ENCODE measurements around the gene CELA2A.
"Not testable (repeated sequence)": the region's sequence is repeated elsewhere in the genome, so short reads cannot be mapped to it uniquely, and the experiment has no call there.

The CELA2A gene

DNA sequence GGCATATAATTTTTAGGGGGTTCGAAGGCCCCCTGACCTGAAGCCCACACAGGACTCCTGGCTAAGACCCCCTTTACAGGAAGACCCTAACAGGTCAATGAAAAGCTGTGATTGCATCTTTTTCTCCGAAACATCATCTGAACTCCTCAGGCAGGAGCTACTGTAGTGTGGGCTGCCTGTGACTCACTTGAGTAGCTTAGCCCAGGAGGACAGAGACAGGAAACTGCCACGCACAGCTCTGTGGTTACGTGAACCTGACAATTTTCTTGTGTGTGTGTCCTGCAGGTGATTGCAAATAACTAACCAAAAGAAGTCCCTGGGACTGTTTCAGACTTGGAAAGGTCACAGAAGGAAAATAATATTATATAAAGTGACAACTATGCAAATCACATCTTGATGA is 34.5 kb downstream of the CELA2A start:
- DNase-seq (ENCODE audit: insufficient read length, low spot score); FAIRE-seq: not testable (repeated sequence)

GRCh38 chr1:15492596-15492995 is 36.1 kb downstream of the CELA2A start:
- no peak for FAIRE-seq
- DNase-seq (ENCODE audit: insufficient read length, low spot score), result no peak

DNA sequence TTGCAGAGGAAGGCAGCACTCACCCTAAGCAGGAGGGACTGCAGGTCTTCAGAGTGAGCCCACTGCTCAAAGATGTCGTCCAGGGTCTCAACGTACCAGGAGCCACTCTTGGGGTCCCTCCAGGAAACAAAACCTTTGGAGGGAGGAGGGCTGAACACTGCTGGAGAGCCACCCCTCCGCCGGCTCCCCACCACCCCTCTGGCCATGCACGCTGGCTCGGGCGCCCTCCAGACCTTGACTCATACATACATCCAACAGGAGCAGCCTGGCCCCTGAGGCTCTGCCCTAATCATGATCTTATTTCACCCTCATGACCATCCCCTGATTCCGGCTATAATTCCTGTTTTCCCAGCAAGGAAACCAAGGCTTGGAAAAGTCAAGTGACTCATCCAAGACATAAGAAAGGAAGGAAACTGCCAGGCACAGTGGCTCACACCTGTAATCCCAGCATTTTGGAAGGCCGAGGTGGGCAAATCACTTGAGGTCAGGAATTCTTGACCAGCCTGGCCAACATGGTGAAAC is 37.4 kb downstream of the CELA2A start:
- DNase-seq (ENCODE audit: insufficient read length, low spot score) (no peak), FAIRE-seq (no peak)

DNA sequence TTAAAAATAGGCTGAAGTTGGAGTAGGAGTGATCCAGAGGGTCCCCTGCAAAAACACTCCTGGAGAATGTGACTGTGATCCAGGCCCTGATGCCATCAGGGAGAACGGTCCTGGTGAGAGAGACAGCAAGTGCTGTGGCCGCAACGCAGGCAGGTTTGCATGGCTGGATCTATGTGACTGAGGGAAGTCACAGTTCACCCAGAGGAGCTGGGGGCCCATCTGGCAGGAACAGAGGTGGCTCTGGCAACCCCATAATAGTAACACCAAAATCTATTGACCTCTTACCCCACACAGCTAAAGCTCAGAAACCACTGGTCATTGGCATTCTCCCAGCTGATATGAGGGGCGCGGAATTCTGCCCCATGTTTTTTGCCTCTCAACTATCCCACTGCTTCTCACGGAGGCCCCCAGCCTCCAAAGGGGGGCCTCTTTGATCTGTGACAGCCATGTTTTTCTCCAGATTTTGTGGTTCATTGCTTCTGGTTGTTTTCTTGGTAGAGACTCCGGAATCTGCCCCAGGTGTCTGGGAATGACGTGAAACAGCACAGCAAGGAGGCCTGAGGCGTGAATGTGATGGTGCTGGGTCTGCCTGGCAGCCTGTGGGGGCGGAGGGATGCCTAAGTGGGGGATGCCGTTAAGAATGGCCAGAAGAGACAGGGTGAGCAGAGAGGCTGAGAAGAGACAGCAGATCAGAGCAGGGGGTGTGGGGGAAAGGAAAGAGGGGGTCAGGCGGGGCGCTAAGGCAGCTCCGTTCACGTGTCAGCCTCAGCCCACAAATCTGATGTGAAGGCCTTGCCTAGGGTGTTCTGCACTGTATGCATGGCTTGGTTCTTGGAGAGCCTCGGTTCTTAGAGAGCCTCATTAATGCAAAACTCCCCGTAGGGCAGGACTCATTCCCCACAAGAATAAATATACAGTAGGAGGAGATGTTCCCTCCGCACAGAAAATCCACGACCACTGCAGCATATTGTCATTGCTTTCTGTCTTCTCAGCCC is 43.9 kb downstream of the CELA2A start:
- no peak for FAIRE-seq
- DNase-seq (ENCODE audit: insufficient read length, low spot score), result no peak

- DNase-seq (ENCODE audit: insufficient read length, low spot score), result peak; percentile 68
- no peak for FAIRE-seq
These were observed 44.9 kb downstream of the CELA2A start for GRCh38 chr1:15501208-15502032.

DNA sequence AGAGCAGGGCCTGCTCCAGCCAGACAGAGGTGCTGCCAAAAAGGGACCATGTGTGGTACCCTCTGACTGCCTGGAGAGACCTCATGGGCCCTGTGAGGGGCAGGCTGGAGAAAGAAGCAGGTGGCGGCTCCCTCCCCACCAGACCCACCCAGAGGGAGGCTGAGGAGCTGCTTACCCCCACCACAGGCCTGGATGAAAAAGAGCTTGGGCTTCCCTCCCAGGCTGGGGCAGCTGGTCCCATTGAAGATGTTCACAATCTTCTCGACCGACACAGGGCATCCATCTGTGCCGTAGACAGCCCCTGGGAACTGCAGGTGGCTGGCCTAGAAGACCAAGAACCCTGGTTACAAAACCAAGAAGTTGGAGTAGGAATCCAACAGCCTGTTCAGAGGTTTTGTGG is 47.9 kb downstream of the CELA2A start:
- DNase-seq (ENCODE audit: insufficient read length, low spot score) (no peak), FAIRE-seq (no peak)

- no peak for DNase-seq (ENCODE audit: insufficient read length, low spot score)
- FAIRE-seq, result no peak
These were observed 50.3 kb downstream of the CELA2A start for GRCh38 chr1:15506831-15507230.

- FAIRE-seq (no peak), DNase-seq (ENCODE audit: insufficient read length, low spot score) (no peak)
These were observed 50.7 kb downstream of the CELA2A start for GRCh38 chr1:15507278-15507677.

DNA sequence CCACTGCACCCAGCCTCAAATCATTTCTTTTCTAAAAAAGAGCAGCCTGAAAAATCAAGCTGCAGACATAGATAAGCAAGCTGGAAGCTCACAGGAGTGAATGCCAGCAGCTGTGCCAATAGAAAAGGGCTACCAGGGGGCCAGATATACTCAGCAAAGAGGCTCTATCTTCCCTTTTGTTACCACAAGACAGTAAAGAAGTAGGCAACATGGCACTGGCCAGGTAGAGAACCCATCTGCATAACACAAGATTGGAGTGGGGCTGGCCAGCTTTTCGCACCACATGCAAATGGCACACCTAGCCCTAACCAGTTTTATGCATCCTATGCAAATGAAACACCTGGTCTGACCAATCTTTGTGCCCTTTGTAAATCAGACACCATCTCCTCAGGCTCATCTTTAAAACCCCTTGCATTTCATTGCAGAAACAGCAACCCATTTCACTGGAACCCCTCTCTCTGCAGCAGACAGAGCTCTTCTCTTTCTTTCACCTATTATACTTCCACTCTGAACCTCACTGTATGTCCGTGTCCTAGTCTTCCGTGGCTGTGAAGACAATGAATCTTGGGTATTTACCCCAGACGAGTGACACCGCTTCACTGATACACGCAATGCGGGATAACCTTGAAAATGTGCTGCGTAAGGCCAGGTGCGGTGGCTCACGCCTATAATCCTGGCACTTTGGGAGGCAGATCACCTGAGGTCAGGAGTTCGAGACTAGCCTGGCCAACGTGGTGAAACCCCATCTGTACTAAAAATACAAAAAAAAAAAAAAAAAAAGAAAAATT is 52.4 kb downstream of the CELA2A start:
- no peak for DNase-seq (ENCODE audit: insufficient read length, low spot score)
- FAIRE-seq, result no peak

GRCh38 chr1:15509586-15509985 is 53.1 kb downstream of the CELA2A start:
- no peak for FAIRE-seq

DNA sequence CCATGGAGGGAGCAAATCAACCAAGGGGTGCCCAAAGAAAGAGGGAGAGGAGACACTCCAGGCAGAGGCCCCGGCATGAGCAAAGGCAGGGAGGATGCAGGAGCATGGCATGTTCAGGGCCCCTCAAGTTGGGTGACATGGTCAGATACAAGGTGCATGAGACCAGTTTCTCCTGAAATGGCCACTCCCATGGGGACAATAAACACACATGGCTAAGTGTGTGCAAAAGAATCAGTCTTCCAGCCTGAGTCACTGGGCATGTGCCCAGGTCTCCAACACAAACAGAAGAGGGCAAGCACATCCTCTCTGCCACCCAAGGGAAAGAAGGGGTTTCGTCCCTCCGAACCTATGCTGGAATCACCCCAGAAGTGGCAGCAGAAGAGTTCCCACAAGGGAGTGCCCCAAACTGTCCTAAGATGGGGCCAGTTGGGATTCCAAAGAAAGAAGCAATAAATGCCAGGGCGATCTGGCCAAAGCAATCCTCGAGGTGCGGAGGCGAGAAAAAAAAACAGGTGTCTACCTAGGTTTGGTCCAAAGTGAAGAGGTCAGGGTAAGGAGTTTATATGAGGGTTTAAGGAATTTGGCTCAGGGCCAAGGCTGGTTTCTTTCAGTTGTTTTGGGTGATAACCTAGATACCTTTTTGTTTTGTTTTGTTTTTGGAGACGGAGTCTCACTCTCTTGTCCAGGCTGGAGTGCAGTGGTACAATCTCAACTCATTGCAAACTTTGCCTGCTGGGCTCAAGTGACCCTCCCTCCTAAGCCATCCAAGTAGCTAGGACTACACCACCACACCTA is 54.3 kb downstream of the CELA2A start:
- DNase-seq (ENCODE audit: insufficient read length, low spot score), result no peak
- no peak for FAIRE-seq

More at GRCh38 chr1:15509586-15509985, 53.1 kb downstream of the CELA2A start:
- no peak for DNase-seq (ENCODE audit: insufficient read length, low spot score)

DNA sequence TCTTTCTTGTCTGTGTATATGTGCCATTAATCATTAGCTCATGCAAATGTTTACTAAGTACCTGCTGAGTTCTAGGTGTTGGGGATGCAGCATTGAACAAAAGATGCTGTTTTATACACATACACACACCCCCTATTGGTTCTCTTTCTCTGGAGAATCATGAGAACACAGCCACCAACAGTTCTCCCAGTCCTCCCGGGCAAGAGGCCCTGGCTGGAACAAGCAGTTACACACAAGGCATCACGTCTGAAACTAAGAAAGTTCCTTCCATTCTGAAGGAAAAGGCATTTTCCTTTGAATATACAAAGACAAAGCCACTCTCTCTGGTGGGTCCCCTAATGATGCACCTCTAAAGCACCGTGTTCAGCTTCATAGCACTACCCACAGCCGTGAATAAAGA is 56.7 kb downstream of the CELA2A start:
- no peak for FAIRE-seq

DNA sequence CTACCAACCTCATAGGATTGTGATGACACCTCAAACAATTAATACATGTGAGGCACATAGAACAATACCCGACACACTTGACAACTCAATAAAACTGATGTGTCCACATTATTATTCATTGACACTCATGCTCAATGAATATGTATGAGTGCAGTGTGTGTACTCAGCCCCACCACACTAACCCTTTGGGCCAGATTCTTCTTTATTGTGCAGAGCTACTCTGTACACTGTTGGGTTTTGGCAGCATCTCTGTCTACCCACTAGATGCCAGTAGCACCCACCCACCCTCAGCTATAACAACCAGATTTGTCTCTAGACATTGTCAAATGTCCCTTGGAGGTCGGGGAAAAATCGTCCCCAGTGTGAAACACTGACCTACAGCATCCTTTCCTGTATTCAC is 57.4 kb downstream of the CELA2A start:
- FAIRE-seq (no peak), DNase-seq (ENCODE audit: insufficient read length, low spot score) (no peak)

More for the DNA sequence above, 56.7 kb downstream of the CELA2A start:
- no peak for DNase-seq (ENCODE audit: insufficient read length, low spot score)

GRCh38 chr1:15514557-15514956 is 58.0 kb downstream of the CELA2A start:
- not testable (repeated sequence) for FAIRE-seq; DNase-seq (ENCODE audit: insufficient read length, low spot score)

DNA sequence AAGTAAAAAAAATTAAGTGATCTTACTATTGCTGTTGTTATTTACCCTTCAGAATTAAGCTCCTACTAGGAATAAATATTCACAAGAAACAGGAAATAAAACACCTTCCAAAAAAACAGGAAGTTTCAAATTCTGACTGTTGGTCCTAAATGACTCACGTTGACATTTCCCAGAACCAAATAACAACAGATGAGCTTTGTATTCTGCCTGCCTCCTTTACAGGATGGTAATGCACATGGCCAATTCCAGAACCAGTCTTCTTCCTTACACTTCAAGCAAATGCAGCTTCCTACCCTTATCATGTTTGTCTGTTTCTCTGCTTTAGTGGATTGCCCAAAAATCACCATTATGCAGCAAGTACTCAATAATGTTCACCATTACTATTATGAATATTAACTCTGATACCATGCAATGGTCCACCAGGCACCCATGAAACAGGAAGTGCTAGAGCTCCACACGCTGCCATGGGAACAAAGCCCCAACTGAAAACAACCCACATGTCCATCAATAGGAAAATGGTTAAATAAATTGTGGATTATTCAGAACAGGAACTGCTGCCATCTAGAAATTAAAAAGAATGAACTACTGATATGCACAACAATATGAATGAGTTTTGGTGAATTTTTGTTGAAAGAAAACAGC is 58.6 kb downstream of the CELA2A start:
- DNase-seq (ENCODE audit: insufficient read length, low spot score) (no peak), FAIRE-seq (no peak)

GRCh38 chr1:15519625-15520024 is 63.1 kb downstream of the CELA2A start:
- DNase-seq (ENCODE audit: insufficient read length, low spot score) (no peak), FAIRE-seq (no peak)

- not testable (repeated sequence) for FAIRE-seq
These were observed 64.8 kb downstream of the CELA2A start for GRCh38 chr1:15521206-15521906.

More at GRCh38 chr1:15521206-15521906, 64.8 kb downstream of the CELA2A start:
- DNase-seq (ENCODE audit: insufficient read length, low spot score), result not testable (repeated sequence)

Measured in HTR-8/SVneo (cell line).